ENCODE data around the gene SPAG17. TPM values are rescaled to one million over a fixed set of nuclear protein-coding genes. Genes with fewer than 3 reads are reported as not detected.

Gene SPAG17
- total RNA-seq, 1 experiment from 2014 or later = 0.52 TPM

DNA sequence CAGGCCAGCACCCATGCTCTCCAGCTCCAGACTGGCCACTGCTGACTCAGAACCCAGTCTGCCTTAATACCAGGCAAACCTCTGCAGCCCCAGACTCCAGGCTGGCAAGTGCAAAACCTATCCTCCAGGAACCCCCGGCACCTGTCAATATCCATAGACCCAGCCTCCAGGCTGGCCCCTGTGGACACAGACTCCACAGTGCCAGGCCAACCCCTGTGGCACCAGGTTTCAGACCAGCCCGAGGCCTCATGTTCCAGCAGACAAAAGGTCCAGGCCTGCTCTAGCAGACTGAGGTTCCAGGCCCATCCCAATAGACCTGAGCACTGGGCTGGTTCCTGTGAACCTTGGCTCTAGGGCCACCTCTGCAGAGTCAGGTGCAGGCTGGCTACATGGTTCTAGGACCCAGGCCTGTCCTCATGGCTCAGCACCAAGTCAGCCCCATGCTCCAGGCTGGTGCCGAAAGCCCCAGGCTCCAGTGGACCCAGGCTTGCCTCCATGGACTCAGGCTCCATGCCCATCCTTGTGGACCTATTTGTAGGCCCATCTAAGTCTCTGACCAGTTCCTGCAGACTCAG lies 137.3 kb downstream of the SPAG17 start (continued):
- TF ChIP-seq, protein P1, sequence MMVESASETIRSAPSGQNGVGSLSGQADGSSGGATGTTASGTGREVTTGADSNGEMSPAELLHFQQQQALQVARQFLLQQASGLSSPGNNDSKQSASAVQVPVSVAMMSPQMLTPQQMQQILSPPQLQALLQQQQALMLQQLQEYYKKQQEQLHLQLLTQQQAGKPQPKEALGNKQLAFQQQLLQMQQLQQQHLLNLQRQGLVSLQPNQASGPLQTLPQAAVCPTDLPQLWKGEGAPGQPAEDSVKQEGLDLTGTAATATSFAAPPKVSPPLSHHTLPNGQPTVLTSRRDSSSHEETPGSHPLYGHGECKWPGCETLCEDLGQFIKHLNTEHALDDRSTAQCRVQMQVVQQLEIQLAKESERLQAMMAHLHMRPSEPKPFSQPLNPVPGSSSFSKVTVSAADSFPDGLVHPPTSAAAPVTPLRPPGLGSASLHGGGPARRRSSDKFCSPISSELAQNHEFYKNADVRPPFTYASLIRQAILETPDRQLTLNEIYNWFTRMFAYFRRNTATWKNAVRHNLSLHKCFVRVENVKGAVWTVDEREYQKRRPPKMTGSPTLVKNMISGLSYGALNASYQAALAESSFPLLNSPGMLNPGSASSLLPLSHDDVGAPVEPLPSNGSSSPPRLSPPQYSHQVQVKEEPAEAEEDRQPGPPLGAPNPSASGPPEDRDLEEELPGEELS (CRISPR knock-in tag; IDR thresholded peaks at IDR 0.05) = no peak
- no peak for TF ChIP-seq SP1 (CRISPR knock-in tag; conservative IDR thresholded peaks at IDR 0.05)
- TF ChIP-seq, protein P2, sequence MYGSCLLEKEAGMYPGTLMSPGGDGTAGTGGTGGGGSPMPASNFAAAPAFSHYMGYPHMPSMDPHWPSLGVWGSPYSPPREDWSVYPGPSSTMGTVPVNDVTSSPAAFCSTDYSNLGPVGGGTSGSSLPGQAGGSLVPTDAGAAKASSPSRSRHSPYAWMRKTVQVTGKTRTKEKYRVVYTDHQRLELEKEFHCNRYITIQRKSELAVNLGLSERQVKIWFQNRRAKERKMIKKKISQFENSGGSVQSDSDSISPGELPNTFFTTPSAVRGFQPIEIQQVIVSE (CRISPR knock-in tag; IDR thresholded peaks at IDR 0.05; ENCODE audit: borderline replicate concordance) = no peak

DNA sequence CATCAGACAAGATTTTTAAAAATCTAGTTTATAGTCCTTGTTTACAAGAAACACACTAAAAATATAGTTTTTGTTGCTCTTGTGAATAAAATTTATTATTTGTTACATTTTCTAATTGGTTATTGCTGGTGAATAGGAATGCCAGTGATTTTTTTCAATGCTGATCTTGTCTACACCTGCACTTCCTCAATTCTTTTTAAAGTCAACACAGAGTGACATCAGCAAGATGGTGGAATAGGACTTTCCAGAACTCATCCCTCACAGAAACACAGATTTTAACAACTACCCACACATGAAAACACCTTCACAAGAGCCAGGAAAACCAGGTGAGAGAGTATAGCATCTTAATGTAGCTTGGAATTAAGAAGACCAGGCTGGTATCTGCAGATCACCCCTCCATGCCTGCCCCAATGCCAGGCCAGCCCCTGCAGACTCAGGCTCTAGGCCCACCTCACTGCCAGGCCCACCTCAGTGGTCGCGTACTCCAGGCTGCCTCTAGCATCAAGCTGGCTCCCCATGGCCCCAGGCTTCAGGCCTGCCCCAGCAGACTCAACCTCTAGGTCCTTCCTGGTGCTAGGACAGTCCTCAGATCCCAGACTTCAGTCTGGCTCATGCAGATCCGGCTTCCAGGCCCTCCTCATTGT lies 137.9 kb downstream of the SPAG17 start:
- DNase-seq (ENCODE audit: low spot score) (no peak), ATAC-seq (no peak)
- ChIA-PET CTCF (no interaction called here), POLR2A (no interaction called here)
- TF ChIP-seq CREB1 (CRISPR knock-in tag; IDR thresholded peaks at IDR 0.05) (no peak), RELA (CRISPR knock-in tag; IDR thresholded peaks at IDR 0.05; ENCODE audit: borderline replicate concordance) (no peak), ZNF396 (CRISPR knock-in tag; IDR thresholded peaks at IDR 0.05; ENCODE audit: borderline replicate concordance) (no peak), ESRRA (CRISPR knock-in tag; IDR thresholded peaks at IDR 0.05; ENCODE audit: borderline replicate concordance) (no peak), NFYB (CRISPR knock-in tag; conservative IDR thresholded peaks at IDR 0.05; ENCODE audit: low read depth) (no peak), JAZF1 (CRISPR knock-in tag; IDR thresholded peaks at IDR 0.05) (no peak), GTF2I (CRISPR knock-in tag; conservative IDR thresholded peaks at IDR 0.05) (no peak)
- TF ChIP-seq, protein P3, sequence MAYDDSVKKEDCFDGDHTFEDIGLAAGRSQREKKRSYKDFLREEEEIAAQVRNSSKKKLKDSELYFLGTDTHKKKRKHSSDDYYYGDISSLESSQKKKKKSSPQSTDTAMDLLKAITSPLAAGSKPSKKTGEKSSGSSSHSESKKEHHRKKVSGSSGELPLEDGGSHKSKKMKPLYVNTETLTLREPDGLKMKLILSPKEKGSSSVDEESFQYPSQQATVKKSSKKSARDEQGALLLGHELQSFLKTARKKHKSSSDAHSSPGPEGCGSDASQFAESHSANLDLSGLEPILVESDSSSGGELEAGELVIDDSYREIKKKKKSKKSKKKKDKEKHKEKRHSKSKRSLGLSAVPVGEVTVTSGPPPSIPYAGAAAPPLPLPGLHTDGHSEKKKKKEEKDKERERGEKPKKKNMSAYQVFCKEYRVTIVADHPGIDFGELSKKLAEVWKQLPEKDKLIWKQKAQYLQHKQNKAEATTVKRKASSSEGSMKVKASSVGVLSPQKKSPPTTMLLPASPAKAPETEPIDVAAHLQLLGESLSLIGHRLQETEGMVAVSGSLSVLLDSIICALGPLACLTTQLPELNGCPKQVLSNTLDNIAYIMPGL (CRISPR knock-in tag; IDR thresholded peaks at IDR 0.05) = no peak
- TF ChIP-seq, protein P4, sequence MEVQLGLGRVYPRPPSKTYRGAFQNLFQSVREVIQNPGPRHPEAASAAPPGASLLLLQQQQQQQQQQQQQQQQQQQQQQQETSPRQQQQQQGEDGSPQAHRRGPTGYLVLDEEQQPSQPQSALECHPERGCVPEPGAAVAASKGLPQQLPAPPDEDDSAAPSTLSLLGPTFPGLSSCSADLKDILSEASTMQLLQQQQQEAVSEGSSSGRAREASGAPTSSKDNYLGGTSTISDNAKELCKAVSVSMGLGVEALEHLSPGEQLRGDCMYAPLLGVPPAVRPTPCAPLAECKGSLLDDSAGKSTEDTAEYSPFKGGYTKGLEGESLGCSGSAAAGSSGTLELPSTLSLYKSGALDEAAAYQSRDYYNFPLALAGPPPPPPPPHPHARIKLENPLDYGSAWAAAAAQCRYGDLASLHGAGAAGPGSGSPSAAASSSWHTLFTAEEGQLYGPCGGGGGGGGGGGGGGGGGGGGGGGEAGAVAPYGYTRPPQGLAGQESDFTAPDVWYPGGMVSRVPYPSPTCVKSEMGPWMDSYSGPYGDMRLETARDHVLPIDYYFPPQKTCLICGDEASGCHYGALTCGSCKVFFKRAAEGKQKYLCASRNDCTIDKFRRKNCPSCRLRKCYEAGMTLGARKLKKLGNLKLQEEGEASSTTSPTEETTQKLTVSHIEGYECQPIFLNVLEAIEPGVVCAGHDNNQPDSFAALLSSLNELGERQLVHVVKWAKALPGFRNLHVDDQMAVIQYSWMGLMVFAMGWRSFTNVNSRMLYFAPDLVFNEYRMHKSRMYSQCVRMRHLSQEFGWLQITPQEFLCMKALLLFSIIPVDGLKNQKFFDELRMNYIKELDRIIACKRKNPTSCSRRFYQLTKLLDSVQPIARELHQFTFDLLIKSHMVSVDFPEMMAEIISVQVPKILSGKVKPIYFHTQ (CRISPR knock-in tag; IDR thresholded peaks at IDR 0.05) = no peak
- H3K4me1 Mint-ChIP-seq = no peaks in the 10 kb centered on the region
- H3K4me3 Mint-ChIP-seq = no peak overlapping the region
- no peaks in the 10 kb centered on the region for H3K9me3 Mint-ChIP-seq
- H3K27me3 Mint-ChIP-seq (ENCODE audit: low read depth) = no peaks in the 10 kb centered on the region
- H3K36me3 Mint-ChIP-seq = no peaks in the 10 kb centered on the region
- no peak overlapping the region for H3K27ac Mint-ChIP-seq

DNA sequence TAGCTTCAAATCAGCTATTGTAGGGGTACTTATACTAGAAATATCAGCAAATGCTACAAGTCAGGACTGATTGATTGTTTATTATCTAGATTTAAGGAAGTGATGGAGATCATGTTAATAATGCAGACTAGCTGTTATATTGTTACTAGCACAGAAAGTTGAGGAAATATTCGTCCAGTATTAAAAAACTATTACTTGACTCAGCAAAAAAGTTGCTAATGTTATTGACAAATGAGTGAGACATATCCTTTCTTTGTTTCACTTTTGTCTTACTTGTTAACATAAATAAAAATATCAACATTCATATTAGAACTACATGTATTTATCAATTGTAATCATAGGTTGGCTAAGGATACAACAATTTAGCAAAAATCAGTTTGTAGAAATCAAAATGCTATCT lies 141.4 kb downstream of the SPAG17 start:
- H3K36me3 Mint-ChIP-seq = no peaks in the 10 kb centered on the region
- H3K4me3 Mint-ChIP-seq = no peak overlapping the region
- no peaks in the 10 kb centered on the region for H3K9me3 Mint-ChIP-seq
- ChIA-PET POLR2A (no interaction called here), CTCF (no interaction called here)
- ATAC-seq (no peak), DNase-seq (ENCODE audit: low spot score) (no peak)
- H3K27ac Mint-ChIP-seq = no peak overlapping the region
- H3K27me3 Mint-ChIP-seq (ENCODE audit: low read depth) = no peaks in the 10 kb centered on the region
- H3K4me1 Mint-ChIP-seq = peaks cover 5% of the 10 kb centered on the region; the same call in 1 of the 2 replicates
- TF ChIP-seq GABPB1 (CRISPR knock-in tag; IDR thresholded peaks at IDR 0.05) (no peak), CREM (CRISPR knock-in tag; IDR thresholded peaks at IDR 0.05) (no peak), SMAD4 (CRISPR knock-in tag; IDR thresholded peaks at IDR 0.05) (no peak), MXD4 (CRISPR knock-in tag; IDR thresholded peaks at IDR 0.05; ENCODE audit: borderline replicate concordance) (no peak), ELF4 (CRISPR knock-in tag; IDR thresholded peaks at IDR 0.05; ENCODE audit: low read depth) (no peak), ATF1 (CRISPR knock-in tag; IDR thresholded peaks at IDR 0.05) (no peak), CREB1 (CRISPR knock-in tag; IDR thresholded peaks at IDR 0.05) (no peak), EMX1 (CRISPR knock-in tag; IDR thresholded peaks at IDR 0.05) (no peak)
- TF ChIP-seq, protein P5, sequence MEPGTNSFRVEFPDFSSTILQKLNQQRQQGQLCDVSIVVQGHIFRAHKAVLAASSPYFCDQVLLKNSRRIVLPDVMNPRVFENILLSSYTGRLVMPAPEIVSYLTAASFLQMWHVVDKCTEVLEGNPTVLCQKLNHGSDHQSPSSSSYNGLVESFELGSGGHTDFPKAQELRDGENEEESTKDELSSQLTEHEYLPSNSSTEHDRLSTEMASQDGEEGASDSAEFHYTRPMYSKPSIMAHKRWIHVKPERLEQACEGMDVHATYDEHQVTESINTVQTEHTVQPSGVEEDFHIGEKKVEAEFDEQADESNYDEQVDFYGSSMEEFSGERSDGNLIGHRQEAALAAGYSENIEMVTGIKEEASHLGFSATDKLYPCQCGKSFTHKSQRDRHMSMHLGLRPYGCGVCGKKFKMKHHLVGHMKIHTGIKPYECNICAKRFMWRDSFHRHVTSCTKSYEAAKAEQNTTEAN (CRISPR knock-in tag; IDR thresholded peaks at IDR 0.05) = no peak
- TF ChIP-seq, protein P6, sequence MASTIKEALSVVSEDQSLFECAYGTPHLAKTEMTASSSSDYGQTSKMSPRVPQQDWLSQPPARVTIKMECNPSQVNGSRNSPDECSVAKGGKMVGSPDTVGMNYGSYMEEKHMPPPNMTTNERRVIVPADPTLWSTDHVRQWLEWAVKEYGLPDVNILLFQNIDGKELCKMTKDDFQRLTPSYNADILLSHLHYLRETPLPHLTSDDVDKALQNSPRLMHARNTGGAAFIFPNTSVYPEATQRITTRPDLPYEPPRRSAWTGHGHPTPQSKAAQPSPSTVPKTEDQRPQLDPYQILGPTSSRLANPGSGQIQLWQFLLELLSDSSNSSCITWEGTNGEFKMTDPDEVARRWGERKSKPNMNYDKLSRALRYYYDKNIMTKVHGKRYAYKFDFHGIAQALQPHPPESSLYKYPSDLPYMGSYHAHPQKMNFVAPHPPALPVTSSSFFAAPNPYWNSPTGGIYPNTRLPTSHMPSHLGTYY (CRISPR knock-in tag; IDR thresholded peaks at IDR 0.05) = no peak

Data from WTC11 (cell line).